LHCN-M2 (cell line): ENCODE data around the gene THSD8. TPM values are rescaled to one million over a fixed set of nuclear protein-coding genes. Genes with fewer than 3 reads are reported as not detected.
A peak's percentile ranks its signal among the peaks of the same experiment; 100 is the strongest.

ENCODE experiments used
- DNase-seq: peaks from one replicate; pipeline ENCODE4 v3.0.0-alpha.2; 2012; ENCODE audit warnings: low read depth
- total RNA-seq: library from RNA; depleted of rRNA; stranded (reverse); fragments of >200 nt; gene quantifications from 2 replicates; pipeline ENCODE4 v1.2.3, GENCODE V29; 2014

The THSD8 gene
- total RNA-seq, 1 experiment from 2014 or later, result not detected

GRCh38 chr19:12779162-12779993 is 22.5 kb upstream of the THSD8 start:
- DNase-seq, result peak; percentile 79

DNA sequence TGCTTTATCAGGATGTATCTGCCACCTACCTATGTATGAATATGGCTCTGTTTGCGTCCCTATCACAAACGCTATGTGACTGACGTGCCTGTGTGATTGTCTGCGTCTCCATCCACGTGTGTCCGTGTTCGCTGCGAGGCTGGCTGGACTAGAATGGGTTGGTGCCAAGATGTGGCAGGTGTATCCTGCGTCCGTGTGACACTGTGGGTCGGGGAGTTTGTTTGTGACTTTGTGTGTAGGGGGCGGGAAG is 19.8 kb upstream of the THSD8 start:
- no peak for DNase-seq

GRCh38 chr19:12782424-12783290 is 19.2 kb upstream of the THSD8 start:
- DNase-seq, result peak; percentile 76

- no peak for DNase-seq
Measured at GRCh38 chr19:12783291-12783848, 18.5 kb upstream of the THSD8 start.

- DNase-seq, result no peak
Measured at GRCh38 chr19:12783849-12784393, 17.9 kb upstream of the THSD8 start.

- DNase-seq, result no peak
Measured at GRCh38 chr19:12784394-12784870, 17.4 kb upstream of the THSD8 start.

DNA sequence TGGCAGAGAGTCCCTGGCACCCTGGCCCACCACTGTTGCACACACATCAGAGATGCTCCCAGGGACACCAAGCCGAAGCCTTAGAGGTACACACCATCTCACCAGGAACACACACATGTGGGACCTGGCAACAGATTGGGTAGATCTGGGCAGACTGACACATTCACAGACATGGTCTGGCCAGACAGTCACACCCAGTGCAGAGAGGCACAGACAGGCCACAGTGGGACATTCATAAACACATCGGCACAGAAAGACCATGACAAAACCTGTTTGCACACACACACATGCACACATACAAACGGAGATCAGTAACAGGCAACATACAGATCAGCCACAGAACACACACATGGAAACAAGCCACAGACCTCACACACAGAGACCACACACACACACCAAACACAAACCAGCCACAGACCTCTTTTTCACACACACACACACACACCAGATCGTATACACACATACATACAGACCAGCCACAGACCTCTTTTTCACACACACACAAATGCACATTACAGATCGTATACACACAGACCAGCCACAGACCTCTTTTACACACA is 16.9 kb upstream of the THSD8 start:
- DNase-seq, result no peak

- DNase-seq, result no peak
Measured at GRCh38 chr19:12785431-12786031, 16.3 kb upstream of the THSD8 start.

DNA sequence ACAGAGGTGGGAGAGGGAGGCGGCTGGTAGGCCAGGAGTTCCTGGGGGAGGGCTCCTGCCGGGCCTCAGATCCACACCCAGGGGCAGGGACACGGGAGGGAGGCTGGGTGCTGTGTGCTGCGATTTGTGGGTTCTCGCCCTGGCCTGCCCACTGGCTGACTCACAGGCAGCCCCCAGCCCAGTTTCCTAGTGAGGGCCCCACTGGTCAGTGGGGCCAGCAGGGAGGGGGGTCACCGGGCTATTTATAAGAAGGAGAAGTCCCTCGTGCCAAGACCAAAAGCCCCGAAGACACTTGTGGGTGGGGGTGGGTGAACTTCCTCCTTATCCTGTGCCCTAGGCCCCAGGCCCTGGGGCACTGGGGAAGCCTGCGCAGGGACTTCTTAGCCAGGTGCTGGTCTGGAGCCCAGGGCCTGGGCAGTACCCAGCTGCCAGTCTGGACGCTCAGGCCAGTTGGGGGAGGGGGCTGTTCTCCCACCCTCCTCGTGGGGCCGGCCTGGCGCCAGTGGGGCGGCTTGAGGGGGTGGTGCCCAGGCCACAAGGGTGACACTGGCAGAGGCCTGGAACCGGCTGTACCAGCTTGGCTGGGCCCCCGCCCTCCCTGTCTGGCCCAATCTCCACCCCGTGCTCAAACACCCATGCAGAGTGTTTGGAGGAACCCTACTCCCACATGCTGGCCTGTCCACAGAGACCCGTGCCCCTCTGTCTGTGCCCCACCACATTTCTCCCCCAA is 15.6 kb upstream of the THSD8 start:
- DNase-seq, result peak; percentile 44

GRCh38 chr19:12786952-12787351 is 14.9 kb upstream of the THSD8 start:
- DNase-seq, result no peak

GRCh38 chr19:12787458-12787857 is 14.4 kb upstream of the THSD8 start:
- DNase-seq, result no peak

DNA sequence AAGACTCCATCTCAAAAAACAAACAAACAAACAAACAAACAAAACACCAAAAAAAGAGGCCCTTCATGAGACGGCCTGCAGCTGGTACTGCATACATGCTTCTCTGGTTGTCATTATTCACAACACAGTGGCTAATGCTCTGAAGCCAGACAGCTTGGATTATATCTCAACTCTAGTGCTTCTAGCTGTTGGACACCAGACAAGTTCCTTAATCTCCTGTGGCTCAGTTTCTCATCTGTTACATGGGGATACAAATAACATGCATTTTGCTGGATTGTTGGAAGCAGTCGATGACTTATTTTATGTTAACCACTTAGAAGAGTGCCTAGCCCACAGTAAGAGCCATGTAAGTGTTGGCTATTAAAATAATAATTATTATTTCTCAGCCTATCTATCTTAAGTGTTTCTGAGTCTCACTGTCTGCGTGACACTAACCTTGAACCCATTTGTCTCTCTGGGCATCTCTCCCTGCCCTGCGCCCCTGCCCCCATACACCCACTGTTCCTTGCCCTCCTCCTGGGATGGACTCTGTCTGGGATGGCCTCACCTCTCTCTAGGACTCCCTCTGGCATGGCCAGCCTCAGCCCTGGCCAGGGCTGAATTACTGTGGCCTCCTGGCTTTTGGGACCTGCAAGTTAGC is 13.7 kb upstream of the THSD8 start:
- no peak for DNase-seq

GRCh38 chr19:12788682-12789097 is 13.2 kb upstream of the THSD8 start:
- peak; percentile 83 for DNase-seq

DNA sequence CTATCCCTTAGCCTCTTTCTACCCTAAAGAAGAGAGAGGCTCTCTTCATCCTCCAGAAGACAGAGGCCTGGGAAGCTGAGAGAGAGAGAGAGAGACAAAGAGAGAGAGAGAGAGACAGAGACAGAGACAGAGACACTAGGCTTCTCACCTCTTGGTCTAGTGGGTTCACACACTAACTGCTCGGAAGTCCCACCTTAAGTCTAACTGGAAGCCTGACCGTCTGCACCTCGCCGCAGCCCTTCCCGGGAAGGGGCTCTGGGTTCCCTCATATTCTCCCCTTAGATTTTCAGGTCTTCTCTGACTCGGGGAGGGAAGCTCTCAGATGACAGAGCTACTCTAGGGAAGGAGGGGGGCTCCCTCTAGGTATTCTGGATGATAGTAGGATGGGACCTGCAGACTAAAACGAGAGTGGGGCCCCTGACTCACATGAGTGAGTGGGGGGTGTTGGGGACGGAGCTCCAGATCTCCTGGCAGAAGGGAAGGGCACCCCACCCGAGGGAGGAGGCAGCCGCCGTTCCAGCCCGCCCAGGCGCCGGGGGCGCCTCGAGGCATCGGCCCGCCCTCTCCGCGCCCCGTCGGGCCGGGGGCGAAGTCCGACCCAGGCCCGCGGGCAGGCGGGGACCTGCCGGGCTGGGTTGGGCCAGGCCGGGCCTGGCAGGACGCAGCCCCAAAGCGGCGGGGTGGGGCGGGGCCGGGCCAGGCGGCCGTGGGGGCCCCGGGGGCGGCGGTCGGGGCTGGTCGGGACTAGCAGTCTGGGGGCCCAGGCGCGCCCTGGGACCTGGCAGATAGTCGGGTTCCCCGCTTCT is 12.6 kb upstream of the THSD8 start:
- no peak for DNase-seq

DNA sequence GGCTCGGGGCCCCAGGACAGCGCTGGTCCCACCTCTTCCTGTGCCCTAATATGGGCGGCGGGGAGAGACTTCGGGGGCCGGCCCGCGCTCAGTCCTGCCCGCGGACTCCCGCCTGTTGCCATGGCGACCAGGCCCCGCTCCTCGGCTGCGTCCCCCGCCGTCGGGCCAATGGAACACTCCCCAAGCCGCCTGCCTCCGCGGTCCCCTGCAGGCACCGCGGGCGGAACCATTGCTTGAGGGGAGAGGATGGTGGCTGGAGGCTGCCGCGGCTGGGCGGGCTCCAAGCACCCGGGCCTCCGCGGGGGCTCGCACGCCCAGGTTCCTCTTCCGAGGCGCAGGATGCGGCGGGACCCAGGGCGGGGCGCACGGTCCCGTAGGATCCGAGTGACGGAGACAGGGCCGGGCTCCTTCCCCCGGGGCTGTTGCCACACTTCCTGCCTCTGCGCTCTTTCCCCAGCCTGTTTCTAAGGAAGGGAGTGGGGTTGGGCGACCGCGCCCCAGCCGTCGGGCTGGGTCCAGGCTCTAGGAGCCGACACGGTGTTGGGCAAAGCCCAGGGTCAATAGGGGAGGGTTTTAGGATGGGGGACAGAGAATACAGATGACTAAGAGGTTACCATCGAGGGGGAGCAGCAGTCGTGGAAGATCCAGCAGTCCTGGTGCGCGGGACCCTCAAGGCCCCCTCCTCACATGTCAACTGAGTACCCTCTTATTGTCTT is 11.8 kb upstream of the THSD8 start:
- DNase-seq, result peak; percentile 95

- no peak for DNase-seq
Measured at GRCh38 chr19:12790628-12791344, 11.1 kb upstream of the THSD8 start.

GRCh38 chr19:12791345-12792050 is 10.4 kb upstream of the THSD8 start, which contains the start of gene JUNB:
TSS of gene JUNB (plus strand) at chr19:12791486. CDS start at chr19:12791772, 286 bp downstream.
- DNase-seq, result peak; percentile 95
